DOHH2 (cell line): ENCODE results near the gene PIBF1.

Source experiments
- CTCF ChIP-seq: fragments of 200-600 bp; sonication (generic); IDR thresholded peaks from one replicate; pipeline ENCODE4 v1.5.1; 2014; ENCODE audit warnings: antibody characterized with exemption, mild to moderate bottlenecking, low read depth, low read length; ENCODE audit not compliant: poor library complexity, severe bottlenecking
- EZH2phosphoT487 ChIP-seq: fragments of 200-600 bp; sonication (generic); IDR thresholded peaks from 2 replicates; pipeline ENCODE4 v1.6.1; 2017; ENCODE audit warnings: borderline replicate concordance, mild to moderate bottlenecking, antibody characterized with exemption, low read length, moderate library complexity, mixed read lengths

- no peak for TF ChIP-seq CTCF
- no peak for TF ChIP-seq EZH2phosphoT487
Observed at GRCh38 chr13:73061876-73062275, 279.9 kb downstream of the PIBF1 start.
